Fibroblast of skin of back (primary cell): ENCODE data around the gene TMEM214.
"Not testable (repeated sequence)": the region's sequence is repeated elsewhere in the genome, so short reads cannot be mapped to it uniquely, and the experiment has no call there.

Source experiments
- DNase-seq: peaks from one replicate; pipeline ENCODE4 v3.0.0-alpha.2; 2013

Gene TMEM214

GRCh38 chr2:27071277-27071989 is 38.7 kb downstream of the TMEM214 start, which contains the start of gene OST4:
TSS of gene OST4 (minus strand) at chr2:27071654.
- peak; percentile 93 for DNase-seq

GRCh38 chr2:27071990-27072830 is 39.4 kb downstream of the TMEM214 start:
- peak; percentile 83 for DNase-seq

GRCh38 chr2:27072920-27073319 is 40.2 kb downstream of the TMEM214 start:
- DNase-seq: peak; percentile 50

GRCh38 chr2:27073782-27074181 is 41.0 kb downstream of the TMEM214 start:
- no peak for DNase-seq

- no peak for DNase-seq
Measured at GRCh38 chr2:27074738-27075565, 42.2 kb downstream of the TMEM214 start.

GRCh38 chr2:27075566-27075871 is 42.8 kb downstream of the TMEM214 start:
- not testable (repeated sequence) for DNase-seq

- peak; percentile 63 for DNase-seq
Measured at GRCh38 chr2:27076323-27076722, 43.6 kb downstream of the TMEM214 start.

GRCh38 chr2:27077231-27077630 is 44.5 kb downstream of the TMEM214 start:
- DNase-seq: no peak

GRCh38 chr2:27078267-27079194 is 45.8 kb downstream of the TMEM214 start, which contains the start of gene EMILIN1:
TSS of gene EMILIN1 (plus strand) at chr2:27078615. CDS start at chr2:27079066, 451 bp downstream.
- DNase-seq: peak; percentile 97

- DNase-seq: no peak
Measured at GRCh38 chr2:27079233-27080139, 46.7 kb downstream of the TMEM214 start.

GRCh38 chr2:27080140-27080469 is 47.3 kb downstream of the TMEM214 start:
- DNase-seq: no peak

GRCh38 chr2:27080603-27080936 is 47.8 kb downstream of the TMEM214 start:
- no peak for DNase-seq

- no peak for DNase-seq
Measured at GRCh38 chr2:27081984-27082772, 49.4 kb downstream of the TMEM214 start.

GRCh38 chr2:27082773-27083409 is 50.1 kb downstream of the TMEM214 start:
- no peak for DNase-seq

- no peak for DNase-seq
Measured at GRCh38 chr2:27083410-27084296, 50.9 kb downstream of the TMEM214 start.

GRCh38 chr2:27084297-27085061 is 51.7 kb downstream of the TMEM214 start:
- DNase-seq: no peak

GRCh38 chr2:27085062-27085672 is 52.4 kb downstream of the TMEM214 start:
- DNase-seq: no peak
